ENCODE data around the gene LILRA2.
"Not testable (repeated sequence)": the region's sequence is repeated elsewhere in the genome, so short reads cannot be mapped to it uniquely, and the experiment has no call there.

Gene LILRA2

DNA sequence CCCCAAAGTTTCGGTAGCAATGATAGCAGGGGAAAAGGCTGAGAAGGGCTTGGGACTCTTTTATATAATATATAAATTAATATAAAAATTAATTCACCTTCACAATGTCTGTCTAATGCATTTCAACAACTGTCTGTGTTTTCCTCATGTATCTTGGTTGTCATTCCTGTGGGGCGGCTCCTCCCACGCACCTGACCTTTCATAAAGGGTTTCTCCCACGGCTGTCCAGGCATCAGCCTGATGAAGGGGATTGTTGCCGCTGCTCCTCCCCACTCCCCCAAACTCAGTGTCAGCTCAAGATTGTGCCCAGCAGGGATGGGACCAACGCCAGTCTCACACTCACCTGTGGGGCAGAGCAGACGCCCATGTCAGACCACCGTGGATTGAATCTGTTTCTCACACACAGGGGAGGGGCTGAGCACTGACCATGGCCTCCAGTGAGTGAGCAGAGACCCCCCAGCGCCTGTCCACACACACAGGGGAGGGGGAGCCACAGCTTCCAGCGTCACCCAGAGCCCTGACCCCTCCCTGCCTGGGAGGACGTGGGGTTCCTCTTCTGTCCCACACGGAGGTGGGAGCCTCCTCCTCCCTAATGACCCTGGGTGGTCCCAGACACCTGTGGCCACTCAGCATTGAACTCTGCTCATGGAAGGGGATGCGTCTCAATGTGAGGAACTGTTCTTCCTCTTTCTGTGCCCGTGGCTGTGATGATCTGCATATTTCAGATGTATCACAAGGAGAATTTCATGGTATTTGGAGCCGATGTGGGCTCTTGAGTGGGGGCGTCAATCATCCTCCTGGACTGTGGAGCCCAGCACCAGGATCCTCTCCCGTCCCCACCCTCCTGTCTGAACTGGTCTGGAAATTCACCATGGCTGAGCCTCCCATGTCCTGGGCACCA is 1.6 kb upstream of the LILRA2 start:
- not testable (repeated sequence) for DNase-seq (ENCODE audit: low read depth)

DNA sequence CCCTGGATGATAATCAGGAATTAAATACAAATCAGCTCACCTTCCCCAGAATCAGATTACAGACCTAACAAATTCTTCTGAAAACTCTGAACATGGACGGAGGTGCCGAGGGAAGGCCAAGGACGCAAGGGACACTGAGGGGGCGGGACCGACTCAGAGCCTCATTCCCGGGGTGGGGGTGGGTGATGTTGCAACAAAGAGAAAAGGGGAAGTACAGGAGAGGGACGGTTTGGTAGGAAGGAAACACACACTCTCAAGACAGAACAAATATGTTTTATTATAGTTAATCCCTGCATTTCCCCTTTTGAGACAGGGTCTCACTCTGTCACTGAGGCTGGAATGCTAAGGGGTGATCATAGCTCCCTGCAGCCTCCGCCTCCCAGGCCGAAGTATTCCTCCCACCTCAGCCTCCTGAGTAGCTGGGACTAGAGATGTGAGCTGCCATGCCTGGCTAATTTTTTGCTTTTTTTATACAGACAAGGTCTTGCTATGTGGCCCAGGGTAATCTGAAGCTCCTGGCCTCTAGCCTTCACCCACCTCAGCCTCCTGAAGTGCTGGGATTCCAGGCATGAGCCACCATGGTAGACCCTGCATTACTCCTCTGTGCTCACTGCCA is 786 bp upstream of the LILRA2 start:
- no peak for DNase-seq (ENCODE audit: low read depth)

DNA sequence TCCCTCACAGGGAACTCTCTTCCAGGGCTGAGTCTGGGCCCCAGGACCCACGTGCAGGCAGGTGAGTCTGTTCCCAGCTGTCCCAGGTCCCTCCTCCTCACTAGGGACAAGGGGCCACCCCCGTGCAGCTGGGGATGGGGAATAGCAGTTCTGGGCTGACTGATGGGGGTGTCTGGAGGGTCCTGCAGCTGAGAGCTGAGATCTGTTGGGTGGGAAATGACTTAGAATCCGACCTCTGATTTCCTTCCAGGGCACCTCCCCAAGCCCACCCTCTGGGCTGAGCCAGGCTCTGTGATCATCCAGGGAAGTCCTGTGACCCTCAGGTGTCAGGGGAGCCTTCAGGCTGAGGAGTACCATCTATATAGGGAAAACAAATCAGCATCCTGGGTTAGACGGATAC is 461 bp downstream of the LILRA2 start:
- DNase-seq (ENCODE audit: low read depth), result no peak

DNA sequence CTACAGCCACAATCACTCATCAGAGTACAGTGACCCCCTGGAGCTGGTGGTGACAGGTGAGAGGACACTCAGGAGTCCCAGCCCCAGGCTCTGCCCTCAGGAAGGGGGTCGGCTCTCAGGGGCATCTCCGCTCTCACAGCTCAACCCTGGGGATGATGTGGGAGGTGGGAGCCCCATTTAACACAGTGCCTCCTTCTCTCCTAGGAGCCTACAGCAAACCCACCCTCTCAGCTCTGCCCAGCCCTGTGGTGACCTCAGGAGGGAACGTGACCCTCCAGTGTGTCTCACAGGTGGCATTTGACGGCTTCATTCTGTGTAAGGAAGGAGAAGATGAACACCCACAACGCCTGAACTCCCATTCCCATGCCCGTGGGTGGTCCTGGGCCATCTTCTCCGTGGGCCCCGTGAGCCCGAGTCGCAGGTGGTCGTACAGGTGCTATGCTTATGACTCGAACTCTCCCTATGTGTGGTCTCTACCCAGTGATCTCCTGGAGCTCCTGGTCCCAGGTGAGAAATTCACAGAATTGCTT is 1.0 kb downstream of the LILRA2 start:
- no peak for DNase-seq (ENCODE audit: low read depth)

DNA sequence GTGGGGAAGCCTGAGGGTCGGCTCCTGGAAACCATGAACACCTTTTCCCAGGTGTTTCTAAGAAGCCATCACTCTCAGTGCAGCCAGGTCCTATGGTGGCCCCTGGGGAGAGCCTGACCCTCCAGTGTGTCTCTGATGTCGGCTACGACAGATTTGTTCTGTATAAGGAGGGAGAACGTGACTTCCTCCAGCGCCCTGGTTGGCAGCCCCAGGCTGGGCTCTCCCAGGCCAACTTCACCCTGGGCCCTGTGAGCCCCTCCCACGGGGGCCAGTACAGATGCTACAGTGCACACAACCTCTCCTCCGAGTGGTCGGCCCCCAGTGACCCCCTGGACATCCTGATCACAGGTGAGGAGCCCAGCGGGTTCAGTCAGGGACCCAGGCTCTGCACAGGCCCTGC is 1.6 kb downstream of the LILRA2 start:
- not testable (repeated sequence) for DNase-seq (ENCODE audit: low read depth)

DNA sequence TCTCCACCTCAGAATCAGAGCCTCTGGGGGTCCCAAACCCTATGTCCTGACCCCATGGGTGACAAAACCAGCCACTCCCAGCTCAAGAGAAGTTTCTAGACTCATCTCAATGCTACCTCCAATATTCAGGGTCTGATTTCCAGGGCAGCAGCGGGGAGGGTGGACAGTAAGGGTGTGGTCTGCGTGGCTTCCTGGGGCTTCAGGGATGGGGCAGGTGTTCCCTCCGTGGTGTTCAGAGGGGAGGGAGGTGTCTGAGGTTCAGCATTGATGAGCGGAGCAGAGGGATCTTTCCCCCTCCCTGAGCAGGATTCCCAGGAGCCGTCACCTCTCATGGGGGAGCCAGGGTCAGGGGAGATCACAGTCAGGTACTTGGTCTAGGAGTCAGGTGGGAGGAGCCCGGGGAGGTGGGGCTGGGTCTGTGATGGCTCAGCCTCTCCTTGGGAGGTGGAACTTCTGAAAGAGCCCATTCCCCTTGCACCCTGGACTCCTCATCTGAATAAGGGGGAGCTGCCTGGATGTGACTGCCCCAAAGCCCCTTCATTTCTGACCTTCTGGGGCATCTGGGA is 2.9 kb downstream of the LILRA2 start:
- DNase-seq (ENCODE audit: low read depth), result no peak

DNA sequence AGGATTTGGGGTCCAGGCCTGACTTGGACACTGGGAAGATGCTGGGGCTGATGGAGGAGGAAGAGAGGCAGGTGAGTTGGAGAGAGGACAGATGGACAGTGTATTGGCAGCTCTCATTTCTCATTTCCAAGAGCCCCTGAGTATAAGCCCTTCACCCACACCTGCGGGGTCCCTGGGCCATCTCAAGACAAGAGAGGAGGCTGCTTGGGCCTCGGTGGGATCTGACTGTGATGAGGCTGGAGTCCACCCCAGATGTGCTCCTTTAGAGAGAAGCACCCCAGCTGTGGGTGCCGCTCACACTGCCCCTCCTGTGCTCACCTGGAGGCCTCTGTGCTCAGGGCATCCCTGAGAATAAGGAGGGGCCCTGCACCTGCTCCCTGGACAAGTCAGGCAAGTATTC is 3.7 kb downstream of the LILRA2 start:
- DNase-seq (ENCODE audit: low read depth), result no peak

DNA sequence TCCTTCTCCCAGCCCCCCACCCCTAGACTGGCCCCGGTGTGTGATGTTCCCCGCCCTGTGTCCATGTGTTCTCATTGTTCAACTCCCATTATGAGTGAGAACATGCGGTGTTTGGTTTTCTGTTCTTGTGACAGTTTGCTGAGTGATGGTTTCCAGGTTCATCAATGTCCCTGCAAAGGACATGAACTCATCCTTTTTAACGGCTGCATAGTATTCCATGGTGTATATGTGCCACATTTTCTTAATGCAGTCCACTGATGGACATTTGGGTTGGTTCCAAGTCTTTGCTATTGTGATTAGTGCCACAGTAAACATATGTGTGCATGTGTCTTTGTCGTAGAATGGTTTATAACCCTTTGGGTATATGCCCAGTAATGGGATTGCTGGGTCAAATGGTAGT is 4.7 kb downstream of the LILRA2 start:
- DNase-seq (ENCODE audit: low read depth), result not testable (repeated sequence)

DNA sequence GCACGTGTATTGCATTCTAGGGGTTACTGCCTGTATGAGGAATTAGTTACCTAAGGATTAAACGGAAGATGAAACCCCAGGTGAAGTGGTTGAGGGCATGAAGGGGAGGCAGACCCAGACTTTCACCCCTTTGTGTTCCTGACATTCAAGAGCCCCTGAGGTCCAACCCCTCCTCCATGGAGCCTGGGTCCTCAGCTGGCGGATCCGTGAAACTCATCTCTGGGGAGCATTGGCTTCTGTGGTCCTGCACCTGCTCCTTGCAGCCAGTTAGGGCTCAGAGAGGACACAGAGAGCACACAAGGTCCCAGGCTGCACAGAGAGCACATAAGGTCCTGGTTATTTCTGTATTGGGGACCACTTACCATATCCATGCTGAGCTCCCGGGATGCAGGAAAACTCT is 12.8 kb downstream of the LILRA2 start:
- DNase-seq (ENCODE audit: low read depth), result no peak

DNA sequence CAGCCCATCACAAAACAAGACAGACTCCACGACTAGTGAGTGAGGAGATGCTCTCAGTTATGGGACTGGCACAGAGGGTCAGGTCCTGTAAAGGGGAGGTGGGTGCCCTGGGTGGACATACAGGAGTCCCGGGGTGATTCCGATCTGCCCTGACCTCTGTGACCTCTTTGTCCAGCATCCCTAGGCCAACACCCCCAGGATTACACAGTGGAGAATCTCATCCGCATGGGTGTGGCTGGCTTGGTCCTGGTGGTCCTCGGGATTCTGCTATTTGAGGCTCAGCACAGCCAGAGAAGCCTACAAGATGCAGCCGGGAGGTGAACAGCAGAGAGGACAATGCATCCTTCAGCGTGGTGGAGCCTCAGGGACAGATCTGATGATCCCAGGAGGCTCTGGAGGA is 13.4 kb downstream of the LILRA2 start:
- no peak for DNase-seq (ENCODE audit: low read depth)

DNA sequence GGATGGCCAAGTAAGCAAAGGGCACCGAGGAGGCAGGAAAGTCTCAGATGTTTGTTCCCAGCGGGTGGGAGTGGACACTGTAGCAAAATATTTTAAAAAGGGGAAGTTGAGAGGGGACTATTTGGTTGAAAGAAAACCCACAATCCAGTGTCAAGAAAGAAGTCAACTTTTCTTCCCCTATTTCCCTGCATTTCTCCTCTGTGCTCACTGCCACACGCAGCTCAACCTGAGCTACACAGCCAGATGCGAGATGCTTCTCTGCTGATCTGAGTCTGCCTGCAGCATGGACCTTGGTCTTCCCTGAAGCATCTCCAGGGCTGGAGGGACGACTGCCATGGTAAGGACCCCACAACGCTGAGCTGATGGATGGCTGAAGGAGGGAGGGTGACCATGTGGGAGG is 19.9 kb downstream of the LILRA2 start, which contains the start of gene LILRA1:
Gene LILRA1 (plus strand): TSS at position 188 of the 400 bp plus-strand sequence. CDS start 613 bp downstream, outside the sequence.
- not testable (repeated sequence) for DNase-seq (ENCODE audit: low read depth)

DNA sequence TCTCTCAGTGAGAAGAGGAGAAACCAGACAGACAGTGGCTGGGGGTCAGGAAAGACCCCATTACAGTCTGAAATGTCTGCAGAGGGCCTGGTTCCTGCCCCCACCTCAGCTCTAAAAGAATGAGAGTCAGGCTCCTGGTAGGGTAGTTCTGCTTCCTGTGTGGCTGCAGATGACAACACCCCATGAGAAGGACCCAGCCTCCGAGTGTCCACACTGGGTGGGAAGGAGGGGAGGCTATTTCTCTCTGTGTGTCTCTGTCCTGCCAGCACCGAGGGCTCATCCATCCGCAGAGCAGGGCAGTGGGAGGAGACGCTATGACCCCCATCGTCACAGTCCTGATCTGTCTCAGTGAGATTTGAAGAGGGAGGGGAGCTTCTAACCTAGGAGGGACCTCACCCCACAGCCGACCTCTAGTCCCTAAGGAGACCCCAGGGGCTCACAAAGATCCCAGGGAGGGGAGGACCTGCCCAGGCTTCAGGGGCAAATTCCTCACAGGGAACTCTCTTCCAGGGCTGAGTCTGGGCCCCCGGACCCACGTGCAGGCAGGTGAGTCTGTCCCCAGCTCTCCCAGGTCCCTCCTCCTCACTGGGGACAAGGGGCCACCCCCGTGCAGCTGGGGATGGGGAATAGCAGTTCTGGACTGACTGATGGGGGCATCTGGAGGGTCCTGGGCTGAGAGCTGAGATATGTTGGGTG is 20.5 kb downstream of the LILRA2 start:
- not testable (repeated sequence) for DNase-seq (ENCODE audit: low read depth)

DNA sequence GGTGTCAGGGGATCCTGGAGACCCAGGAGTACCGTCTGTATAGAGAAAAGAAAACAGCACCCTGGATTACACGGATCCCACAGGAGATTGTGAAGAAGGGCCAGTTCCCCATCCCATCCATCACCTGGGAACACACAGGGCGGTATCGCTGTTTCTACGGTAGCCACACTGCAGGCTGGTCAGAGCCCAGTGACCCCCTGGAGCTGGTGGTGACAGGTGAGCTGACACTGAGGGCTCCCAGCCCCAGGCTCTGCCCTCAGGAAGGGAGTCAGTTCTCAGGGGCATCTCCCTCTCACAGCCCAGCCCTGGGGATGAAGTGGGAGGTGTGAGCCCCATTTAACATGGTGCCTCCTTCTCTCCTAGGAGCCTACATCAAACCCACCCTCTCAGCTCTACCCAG is 21.1 kb downstream of the LILRA2 start:
- DNase-seq (ENCODE audit: low read depth), result no peak

DNA sequence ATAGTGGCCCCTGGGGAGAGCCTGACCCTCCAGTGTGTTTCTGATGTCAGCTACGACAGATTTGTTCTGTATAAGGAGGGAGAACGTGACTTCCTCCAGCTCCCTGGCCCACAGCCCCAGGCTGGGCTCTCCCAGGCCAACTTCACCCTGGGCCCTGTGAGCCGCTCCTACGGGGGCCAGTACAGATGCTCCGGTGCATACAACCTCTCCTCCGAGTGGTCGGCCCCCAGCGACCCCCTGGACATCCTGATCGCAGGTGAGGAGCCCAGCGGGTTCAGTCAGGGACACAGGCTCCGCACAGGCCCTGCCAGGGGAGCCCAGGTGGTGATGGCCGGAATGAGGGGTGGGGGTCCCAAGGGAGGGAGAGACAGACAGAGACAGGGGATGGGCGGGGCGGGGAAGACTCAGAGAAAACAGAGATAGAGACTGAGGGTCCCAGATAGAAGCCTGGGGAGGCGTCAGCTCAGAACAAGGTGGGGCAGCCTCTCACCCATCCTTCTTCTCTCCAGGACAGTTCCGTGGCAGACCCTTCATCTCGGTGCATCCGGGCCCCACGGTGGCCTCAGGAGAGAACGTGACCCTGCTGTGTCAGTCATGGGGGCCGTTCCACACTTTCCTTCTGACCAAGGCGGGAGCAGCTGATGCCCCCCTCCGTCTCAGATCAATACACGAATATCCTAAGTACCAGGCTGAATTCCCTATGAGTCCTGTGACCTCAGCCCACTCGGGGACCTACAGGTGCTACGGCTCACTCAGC is 22.3 kb downstream of the LILRA2 start:
- not testable (repeated sequence) for DNase-seq (ENCODE audit: low read depth)

DNA sequence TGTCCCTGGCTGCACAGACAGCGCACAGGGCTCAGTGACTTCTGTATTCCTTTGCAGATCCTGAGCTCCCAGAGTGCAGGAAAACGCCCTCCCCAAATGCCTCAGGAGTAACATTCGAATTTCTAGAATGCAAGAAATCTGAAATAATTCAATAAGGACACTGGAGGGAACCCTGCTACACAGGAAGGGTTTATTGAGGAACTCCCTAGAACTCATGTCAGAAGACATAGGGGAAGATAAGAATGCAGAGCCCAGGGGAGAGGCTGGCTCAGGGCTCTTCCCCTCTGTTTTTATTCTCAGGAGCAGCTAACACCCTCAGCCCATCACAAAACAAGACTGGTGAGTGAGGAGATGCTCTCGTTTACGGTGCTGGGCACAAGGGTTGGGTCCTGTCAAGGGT is 26.6 kb downstream of the LILRA2 start:
- no peak for DNase-seq (ENCODE audit: low read depth)

DNA sequence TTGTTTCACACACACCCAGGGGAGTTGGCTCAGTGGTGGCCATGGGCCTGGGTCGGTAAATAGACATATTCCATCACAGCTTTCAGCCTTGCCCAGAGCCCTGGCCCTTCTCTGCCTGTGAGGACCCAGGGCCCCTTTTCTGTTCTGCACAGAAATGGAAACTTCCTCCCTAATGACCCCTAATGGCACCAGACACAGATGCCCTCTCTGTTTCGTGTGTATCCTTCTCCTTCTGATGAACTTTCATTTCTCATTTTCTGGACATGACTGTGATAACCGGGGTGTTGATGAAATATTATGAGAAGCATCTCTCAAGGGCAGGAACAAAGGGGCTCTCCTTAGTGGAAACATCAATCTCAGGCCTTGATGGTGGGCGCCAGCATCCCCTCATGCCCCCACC is 32.6 kb downstream of the LILRA2 start:
- no peak for DNase-seq (ENCODE audit: low read depth)

DNA sequence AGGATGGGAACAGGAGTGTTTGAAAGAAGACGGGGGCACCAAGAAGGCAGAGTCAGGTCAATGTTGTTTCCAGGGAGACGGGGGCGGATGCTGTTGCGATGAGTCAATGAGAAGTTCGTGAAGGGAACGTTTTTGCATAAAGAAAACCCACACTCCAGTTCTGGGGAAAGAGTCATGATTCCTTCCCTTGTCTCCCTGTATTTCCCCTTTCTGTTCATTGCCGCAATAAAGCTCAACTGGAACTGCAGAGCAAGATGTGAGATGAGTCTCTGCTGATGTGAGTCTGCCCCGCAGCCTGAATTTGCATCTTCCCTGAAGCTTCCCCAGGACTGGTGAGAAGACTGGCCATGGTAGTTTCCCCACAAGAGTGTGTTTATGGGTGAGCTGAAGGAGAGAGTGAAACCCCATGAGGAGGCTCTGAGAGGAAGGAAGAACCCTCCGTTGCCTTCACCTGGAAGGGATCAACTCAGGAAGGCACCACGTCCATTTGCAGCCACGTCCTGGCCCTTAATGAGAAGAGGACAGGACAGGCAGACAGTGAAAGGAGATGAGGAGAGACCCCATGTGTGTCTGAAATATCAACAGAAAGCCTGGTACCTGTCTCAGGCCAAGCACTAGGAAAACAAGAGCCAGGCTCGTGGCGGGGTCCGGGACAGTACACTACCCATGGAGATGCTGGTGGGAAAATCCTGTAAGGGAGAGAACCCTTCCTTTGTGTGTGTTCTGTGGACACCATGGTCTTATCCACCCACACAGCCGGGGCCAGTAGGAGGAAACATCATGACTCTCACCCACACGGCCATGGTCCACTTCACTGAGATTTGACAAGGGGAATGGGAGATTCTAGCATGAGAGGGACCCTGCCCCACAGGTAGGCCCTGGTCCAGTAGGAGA is 33.5 kb downstream of the LILRA2 start:
- no peak for DNase-seq (ENCODE audit: low read depth)

DNA sequence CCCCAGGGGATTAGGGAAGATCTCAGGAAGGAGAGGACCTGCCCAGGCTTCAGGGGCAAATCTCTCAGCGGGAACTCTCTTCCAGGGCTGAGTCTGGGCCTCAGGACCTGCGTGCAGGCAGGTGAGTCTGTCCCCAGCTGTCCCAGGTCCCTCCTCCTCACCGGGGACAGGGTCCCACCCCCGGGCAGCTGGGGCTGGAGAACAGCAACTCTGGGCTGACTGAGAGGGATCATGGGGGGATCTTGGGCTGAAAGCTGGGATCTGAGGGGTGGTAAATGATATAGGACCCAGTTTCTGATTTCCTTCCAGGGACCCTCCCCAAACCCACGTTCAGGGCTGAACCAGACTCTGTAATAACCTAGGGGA is 34.2 kb downstream of the LILRA2 start:
- DNase-seq (ENCODE audit: low read depth), result no peak

DNA sequence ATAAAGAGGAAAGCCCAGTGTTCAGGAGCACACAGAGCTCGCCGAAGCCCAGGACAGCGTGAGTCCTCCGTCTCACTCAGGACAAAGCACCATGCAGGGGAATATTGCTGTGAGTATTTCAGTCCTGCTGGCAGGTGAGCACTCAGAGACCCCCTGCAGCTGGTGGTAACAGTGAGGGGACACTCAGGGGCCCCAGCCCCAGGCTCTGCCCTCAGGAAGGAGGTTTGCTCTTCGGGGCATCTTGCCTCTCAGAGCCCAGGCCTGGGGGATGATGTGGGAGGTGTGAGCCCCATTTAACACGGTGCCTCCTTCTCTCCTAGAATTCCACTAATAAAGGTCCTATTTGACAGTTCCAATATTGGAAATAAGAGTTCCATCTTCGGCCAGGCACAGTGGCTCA is 34.6 kb downstream of the LILRA2 start:
- DNase-seq (ENCODE audit: low read depth), result no peak

DNA sequence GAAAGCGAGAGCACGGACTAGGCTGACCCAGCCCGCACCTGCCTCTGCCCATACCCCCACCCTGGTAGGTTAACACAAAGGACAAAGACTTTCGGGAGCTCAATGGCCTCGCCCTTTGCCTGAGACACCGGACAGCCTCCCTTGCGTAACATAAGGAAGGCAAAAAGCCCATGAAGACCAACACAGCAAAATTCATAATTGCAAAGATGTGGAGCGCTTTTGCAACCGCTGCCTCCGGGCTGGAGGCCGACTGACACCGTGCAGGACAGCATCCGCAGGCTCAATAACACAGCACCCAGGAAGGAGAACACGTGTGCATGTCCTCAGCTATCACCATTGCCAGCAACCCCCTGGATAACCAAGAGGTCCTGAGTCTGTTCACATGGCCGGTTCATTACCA is 35.2 kb downstream of the LILRA2 start:
- DNase-seq (ENCODE audit: low read depth), result no peak
